CD4-positive, alpha-beta T cell treated with Interleukin-12 subunit alpha and Interleukin-12 subunit beta, for 1 hour (primary cell): ENCODE measurements around the gene EPPIN.

ENCODE experiments used
- DNase-seq: peaks from one replicate; pipeline ENCODE4 v3.0.0-alpha.2; 2020

Gene EPPIN

GRCh38 chr20:45527294-45527693 is 19.9 kb downstream of the EPPIN start:
- no peak for DNase-seq

- DNase-seq, result no peak
Measured at GRCh38 chr20:45523821-45524220, 23.4 kb downstream of the EPPIN start.

- DNase-seq, result no peak
Measured at GRCh38 chr20:45518282-45518681, 28.9 kb downstream of the EPPIN start.

GRCh38 chr20:45515147-45515913 is 31.9 kb downstream of the EPPIN start, which contains the start of gene SPINT3:
SPINT3 (minus strand) TSS chr20:45515622; CDS start chr20:45515608, 14 bp downstream.
- DNase-seq, result no peak

GRCh38 chr20:45510242-45510862 is 36.8 kb downstream of the EPPIN start:
- no peak for DNase-seq

GRCh38 chr20:45509091-45509490 is 38.1 kb downstream of the EPPIN start:
- DNase-seq, result no peak

- DNase-seq, result no peak
Measured at GRCh38 chr20:45508068-45508886, 38.9 kb downstream of the EPPIN start.

GRCh38 chr20:45507011-45507820 is 40.0 kb downstream of the EPPIN start:
- no peak for DNase-seq

- no peak for DNase-seq
Measured at GRCh38 chr20:45506398-45506797, 40.8 kb downstream of the EPPIN start.

GRCh38 chr20:45503403-45503802 is 43.8 kb downstream of the EPPIN start:
- no peak for DNase-seq

- no peak for DNase-seq
Measured at GRCh38 chr20:45502561-45502960, 44.6 kb downstream of the EPPIN start.

GRCh38 chr20:45501600-45501999 is 45.6 kb downstream of the EPPIN start:
- no peak for DNase-seq

GRCh38 chr20:45500022-45500421 is 47.2 kb downstream of the EPPIN start:
- no peak for DNase-seq

GRCh38 chr20:45497971-45498494 is 49.2 kb downstream of the EPPIN start:
- DNase-seq, result no peak

GRCh38 chr20:45496166-45496565 is 51.0 kb downstream of the EPPIN start:
- no peak for DNase-seq

GRCh38 chr20:45495501-45495941 is 51.7 kb downstream of the EPPIN start:
- DNase-seq, result no peak
